ENCODE measurements around the gene PPARG. TPM values are rescaled to one million over a fixed set of nuclear protein-coding genes. Genes with fewer than 3 reads are reported as not detected.

PPARG gene
- total and polyA plus RNA-seq, 2 of the 13 experiments (the other 11 are each of a cell fraction or from before 2014, with no cell fraction given) = 13.9 to 58.3 TPM

- peak; percentile 51; the same call in 1 of the 2 replicates for TF ChIP-seq KMT2A (CRISPR knock-in tag; IDR thresholded peaks at IDR 0.05)
- no peak for TF ChIP-seq TOPORS (CRISPR knock-in tag; IDR thresholded peaks at IDR 0.05)
- no peak for TF ChIP-seq ZNF512 (CRISPR knock-in tag; IDR thresholded peaks at IDR 0.05)
- no peak for TF ChIP-seq MAF1 (CRISPR knock-in tag; IDR thresholded peaks at IDR 0.05; ENCODE audit: borderline replicate concordance)
- no peak for TF ChIP-seq FOXM1 (CRISPR knock-in tag; IDR thresholded peaks at IDR 0.05)
- no peak for TF ChIP-seq ZNF589 (CRISPR knock-in tag; conservative IDR thresholded peaks at IDR 0.05)
- TF ChIP-seq SPEN (CRISPR knock-in tag; IDR thresholded peaks at IDR 0.05; ENCODE audit: low read depth) = no peak
- TF ChIP-seq SNRNP70 (IDR thresholded peaks at IDR 0.05; ENCODE audit: low read depth, low read length) = no peak
- TF ChIP-seq ZNF773 (CRISPR knock-in tag; IDR thresholded peaks at IDR 0.05; ENCODE audit: borderline replicate concordance) = no peak
- no peak for TF ChIP-seq ZSCAN5A (CRISPR knock-in tag; IDR thresholded peaks at IDR 0.05; ENCODE audit: borderline replicate concordance)
- peak; percentile 61 for TF ChIP-seq RBFOX2 (IDR thresholded peaks at IDR 0.05; ENCODE audit: low read depth, low read length)
- TF ChIP-seq ZNF597 (CRISPR knock-in tag; IDR thresholded peaks at IDR 0.05) = no peak
- no peak for TF ChIP-seq U2AF1 (optimal IDR thresholded peaks at IDR 0.05; ENCODE audit: low read depth, low read length)
- no peak; the same call in 1 of the 2 replicates for TF ChIP-seq ZBTB4 (CRISPR knock-in tag; IDR thresholded peaks at IDR 0.05; ENCODE audit: borderline replicate concordance)
- no peak for TF ChIP-seq HHEX (CRISPR knock-in tag; IDR thresholded peaks at IDR 0.05)
- peak; percentile 78 for TF ChIP-seq GFI1 (CRISPR knock-in tag; IDR thresholded peaks at IDR 0.05; ENCODE audit: borderline replicate concordance)
- TF ChIP-seq GTF2F1 (IDR thresholded peaks at IDR 0.05; ENCODE audit: low read length) = no peak
- no peak for TF ChIP-seq ATRX (CRISPR knock-in tag; IDR thresholded peaks at IDR 0.05; ENCODE audit: borderline replicate concordance)
- TF ChIP-seq PCBP1 (IDR thresholded peaks at IDR 0.05; ENCODE audit: borderline replicate concordance, low read depth, low read length) = 0 out of 2 replicates have a peak, but pooled peaks have one; percentile 56
- no peak for TF ChIP-seq ZNF841 (CRISPR knock-in tag; IDR thresholded peaks at IDR 0.05; ENCODE audit: borderline replicate concordance)
- no peak for TF ChIP-seq SMAD9 (CRISPR knock-in tag; IDR thresholded peaks at IDR 0.05)
- TF ChIP-seq RFX3 (CRISPR knock-in tag; IDR thresholded peaks at IDR 0.05) = no peak
- no peak for TF ChIP-seq ZEB1 (IDR thresholded peaks at IDR 0.05; ENCODE audit: insufficient replicate concordance, low read depth)
Measured at GRCh38 chr3:12444582-12445471, 156.0 kb downstream of the PPARG start (continued).

Measured in HepG2 (cell line).